OCI-LY3 (cell line): ENCODE measurements around the gene CLCN4.

Source experiments
- H2AFZ ChIP-seq: fragments of 200-600, 300-600 bp; shearing (Covaris generic); 2 replicates; pipeline ENCODE4 v1.6.0; 2014; ENCODE audit warnings: antibody characterized with exemption, low read depth, low read length
- H3K27ac ChIP-seq: fragments of 200-600, 300-600 bp; sonication (generic); 2 replicates; pipeline ENCODE4 v1.5.1; 2014; ENCODE audit warnings: mild to moderate bottlenecking, low read length, moderate library complexity, mixed read lengths
- H3K27me3 ChIP-seq: fragments of 200-600, 300-600 bp; sonication (generic); 2 replicates; pipeline ENCODE4 v1.6.1; 2014; ENCODE audit warnings: low read depth, low read length, mixed read lengths
- H3K36me3 ChIP-seq: fragments of 200-600, 300-600 bp; sonication (generic); replicated peaks from 2 replicates; pipeline ENCODE3; 2014; ENCODE audit warnings: low read depth, low read length, mixed read lengths
- H3K4me1 ChIP-seq: fragments of 300-600, 200-600 bp; sonication (generic); 2 replicates; pipeline ENCODE4 v1.6.1; 2014; ENCODE audit warnings: low read length, mixed read lengths
- H3K4me2 ChIP-seq: fragments of 200-600, 300-600 bp; sonication (generic); 2 replicates; pipeline ENCODE4 v1.6.1; 2014; ENCODE audit warnings: low read length, mixed read lengths
- H3K4me3 ChIP-seq: fragments of 300-600, 200-600 bp; sonication (generic); 2 replicates; pipeline ENCODE4 v1.5.1; 2014; ENCODE audit warnings: antibody characterized with exemption, mild to moderate bottlenecking, low read length, moderate library complexity
- H3K79me2 ChIP-seq: fragments of 300-600, 200-600 bp; shearing (Covaris generic); 2 replicates; pipeline ENCODE4 v1.6.1; 2014; ENCODE audit warnings: mild to moderate bottlenecking, low read length, mixed read lengths
- H3K9ac ChIP-seq: fragments of 300-600, 200-600 bp; shearing (Covaris generic); 2 replicates; pipeline ENCODE4 v1.6.0; 2014; ENCODE audit warnings: mild to moderate bottlenecking, low read length, moderate library complexity
- H3K9me3 ChIP-seq: fragments of 200-600, 300-600 bp; shearing (Covaris generic); 2 replicates; pipeline ENCODE4 v1.6.1; 2014; ENCODE audit warnings: low read length, mixed read lengths; ENCODE audit not compliant: insufficient read depth
- H4K20me1 ChIP-seq: fragments of 200-600, 300-600 bp; sonication (generic); 2 replicates; pipeline ENCODE4 v1.6.1; 2016; ENCODE audit warnings: low read length, mixed read lengths; ENCODE audit not compliant: insufficient read depth
- CTCF ChIP-seq: fragments of 200-600, 300-600 bp; sonication (generic); IDR thresholded peaks from 2 replicates; pipeline ENCODE4 v1.5.1; 2014; ENCODE audit warnings: antibody characterized with exemption, low read length, low read depth
- EZH2phosphoT487 ChIP-seq: fragments of 200-600 bp; shearing (Covaris generic); IDR thresholded peaks from 2 replicates; pipeline ENCODE4 v1.6.1; 2018; ENCODE audit warnings: antibody characterized with exemption, mixed run types, low read depth

CLCN4 gene

GRCh38 chrX:10167573-10167972 is 10.8 kb downstream of the CLCN4 start:
- TF ChIP-seq EZH2phosphoT487 (no peak), CTCF (no peak)
- H4K20me1 ChIP-seq: no peaks in the 10 kb centered on the region
- no peak overlapping the region for H3K4me2 ChIP-seq
- H2AFZ ChIP-seq: no peak overlapping the region
- H3K4me1 ChIP-seq: peaks cover 16% of the 10 kb centered on the region
- H3K79me2 ChIP-seq: no peaks in the 10 kb centered on the region
- no peaks in the 10 kb centered on the region for H3K36me3 ChIP-seq
- no peak overlapping the region for H3K4me3 ChIP-seq
- H3K27me3 ChIP-seq: peaks cover 3% of the 10 kb centered on the region
- H3K9ac ChIP-seq: no peak overlapping the region
- H3K27ac ChIP-seq: no peak overlapping the region
- H3K9me3 ChIP-seq: no peaks in the 10 kb centered on the region

GRCh38 chrX:10168226-10168625 is 11.5 kb downstream of the CLCN4 start:
- peaks cover 16% of the 10 kb centered on the region for H3K4me1 ChIP-seq

GRCh38 chrX:10169175-10169574 is 12.4 kb downstream of the CLCN4 start:
- no peak overlapping the region for H3K9ac ChIP-seq
- H2AFZ ChIP-seq: no peak overlapping the region
- peaks cover 16% of the 10 kb centered on the region for H3K4me1 ChIP-seq
- no peak overlapping the region for H3K4me2 ChIP-seq
- TF ChIP-seq CTCF (no peak), EZH2phosphoT487 (no peak)
- no peaks in the 10 kb centered on the region for H3K9me3 ChIP-seq
- no peak overlapping the region for H3K27ac ChIP-seq
- peaks cover 3% of the 10 kb centered on the region for H3K27me3 ChIP-seq
- H3K79me2 ChIP-seq: no peaks in the 10 kb centered on the region
- H4K20me1 ChIP-seq: no peaks in the 10 kb centered on the region
- H3K4me3 ChIP-seq: no peak overlapping the region
- no peaks in the 10 kb centered on the region for H3K36me3 ChIP-seq

More at GRCh38 chrX:10168226-10168625, 11.5 kb downstream of the CLCN4 start:
- Histone ChIP-seq H3K27me3 (peaks cover 3% of the 10 kb centered on the region), H3K79me2 (no peaks in the 10 kb centered on the region), H3K27ac (no peak overlapping the region), H2AFZ (no peak overlapping the region), H3K36me3 (no peaks in the 10 kb centered on the region), H4K20me1 (no peaks in the 10 kb centered on the region), H3K4me2 (no peak overlapping the region), H3K9ac (no peak overlapping the region), H3K9me3 (no peaks in the 10 kb centered on the region), H3K4me3 (no peak overlapping the region)
- TF ChIP-seq EZH2phosphoT487 (no peak), CTCF (no peak)

GRCh38 chrX:10171249-10171648 is 14.5 kb downstream of the CLCN4 start:
- Histone ChIP-seq H3K4me1 (peaks cover 16% of the 10 kb centered on the region), H3K9me3 (no peaks in the 10 kb centered on the region)

More at GRCh38 chrX:10171249-10171648, 14.5 kb downstream of the CLCN4 start:
- Histone ChIP-seq H3K36me3 (no peaks in the 10 kb centered on the region), H3K4me2 (no peak overlapping the region), H3K27me3 (peaks cover 3% of the 10 kb centered on the region), H3K79me2 (no peaks in the 10 kb centered on the region), H3K4me3 (no peak overlapping the region), H3K27ac (no peak overlapping the region), H4K20me1 (no peaks in the 10 kb centered on the region), H2AFZ (no peak overlapping the region), H3K9ac (no peak overlapping the region)
- TF ChIP-seq CTCF (no peak), EZH2phosphoT487 (no peak)
